Activated naive CD4-positive, alpha-beta T cell treated with anti-CD3 and anti-CD28 coated beads, Interleukin-2, amount 50 U/mL, for 72 hours (primary cell): ENCODE data around the gene RTN1. TPM values are rescaled to one million over a fixed set of nuclear protein-coding genes. Genes with fewer than 3 reads are reported as not detected.
A peak's percentile ranks its signal among the peaks of the same experiment; 100 is the strongest.
"Not testable (repeated sequence)": the region's sequence is repeated elsewhere in the genome, so short reads cannot be mapped to it uniquely, and the experiment has no call there.

Experiments
- ATAC-seq, 2 donors: fragments of 150-1000 bp; cut with Tn5 transposase; 2 replicates each; pipeline ENCODE4 v1.10.0; 2021; ENCODE audit warnings: mild to moderate bottlenecking in 2 of 2, moderate library complexity in 2 of 2
- DNase-seq, 2 donors: peaks; one replicate each; pipeline ENCODE4 v3.0.0; 2021 to 2022; ENCODE audit warnings: low spot score in 2 of 2
- H3K27ac Mint-ChIP-seq, 2 donors: one replicate each; pipeline ENCODE4 v1.8.0; 2022; ENCODE audit warnings: mild to moderate bottlenecking in 2 of 2, mixed read lengths in 2 of 2
- H3K36me3 Mint-ChIP-seq, 2 donors: one replicate each; pipeline ENCODE4 v1.8.0; 2022; ENCODE audit warnings: mixed read lengths in 2 of 2
- H3K9me3 Mint-ChIP-seq, 2 donors: one replicate each; pipeline ENCODE4 v1.8.0; 2022; ENCODE audit warnings: mixed read lengths in 2 of 2
- total RNA-seq, 2 donors: library from RNA; stranded (reverse); gene quantifications; one replicate each; pipeline ENCODE4 v1.2.3, GENCODE V29; 2022

The RTN1 gene
- total RNA-seq, 2 donors from 2014 or later = not detected

DNA sequence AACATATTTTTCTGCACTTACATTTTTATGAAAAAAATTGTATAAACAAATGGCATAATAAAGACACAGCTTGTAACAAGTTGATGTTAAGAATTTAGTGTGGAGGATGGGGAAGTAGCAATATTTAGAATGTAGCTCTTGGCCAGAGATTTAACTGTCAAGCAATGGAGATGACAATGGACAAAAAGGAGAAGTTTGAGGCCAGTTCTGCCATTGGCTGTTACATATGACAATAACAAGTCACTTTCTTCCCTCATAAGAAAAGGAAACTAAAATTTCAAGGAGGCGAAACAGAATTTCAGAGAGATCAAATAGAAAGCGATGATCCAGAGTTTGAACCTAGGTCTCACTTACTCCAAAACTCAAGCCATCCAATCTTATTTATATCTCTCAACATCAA is 171.1 kb downstream of the RTN1 start:
- Mint-ChIP-seq H3K36me3 (no peaks in the 10 kb centered on the region), H3K9me3 (peaks cover 4% of the 10 kb centered on the region in 2 donors), H3K27ac (no peak overlapping the region)
- no peak for DNase-seq
- no peak for ATAC-seq

DNA sequence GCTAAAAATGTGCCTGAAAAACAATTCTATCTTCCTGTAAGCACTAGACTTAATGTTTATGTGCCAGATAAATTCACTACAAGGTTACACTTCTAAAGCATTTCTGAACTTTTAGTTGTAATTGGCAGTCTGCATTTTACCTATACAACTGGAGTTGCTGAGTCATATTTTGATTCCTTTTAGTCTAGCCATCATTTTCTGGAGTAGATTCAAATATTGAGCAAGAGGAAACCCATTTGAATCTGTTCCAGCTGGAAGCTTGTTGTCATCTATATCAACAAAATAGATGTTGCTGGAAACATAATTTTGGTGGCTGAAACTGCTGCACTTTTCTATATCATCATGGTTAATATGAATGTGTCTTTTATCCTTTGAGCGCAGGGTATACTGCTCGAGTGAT is 171.8 kb downstream of the RTN1 start:
- no peak for ATAC-seq
- DNase-seq = no peak
- Mint-ChIP-seq H3K27ac (no peak overlapping the region), H3K36me3 (no peaks in the 10 kb centered on the region), H3K9me3 (peaks cover 4% of the 10 kb centered on the region in 2 donors)

DNA sequence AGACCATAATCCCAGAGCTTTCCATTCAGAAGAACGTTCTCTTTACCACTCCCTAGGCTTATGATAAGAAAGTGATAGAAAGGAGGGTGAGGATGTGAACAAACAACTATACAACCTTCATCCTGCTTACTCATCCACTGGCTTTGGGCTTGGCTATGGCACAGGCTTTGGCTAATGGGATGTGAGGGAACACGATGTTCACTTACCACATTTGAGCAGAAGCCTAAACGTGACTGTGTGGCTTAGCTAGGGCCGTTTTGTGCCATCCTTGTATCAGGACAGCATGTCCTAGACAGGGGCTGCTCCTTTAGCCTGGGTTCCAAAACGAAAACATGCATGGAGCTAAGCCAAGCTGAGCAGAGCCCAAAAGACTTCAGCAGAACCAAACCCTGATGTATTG is 175.4 kb downstream of the RTN1 start:
- H3K27ac Mint-ChIP-seq = no peak overlapping the region

DNA sequence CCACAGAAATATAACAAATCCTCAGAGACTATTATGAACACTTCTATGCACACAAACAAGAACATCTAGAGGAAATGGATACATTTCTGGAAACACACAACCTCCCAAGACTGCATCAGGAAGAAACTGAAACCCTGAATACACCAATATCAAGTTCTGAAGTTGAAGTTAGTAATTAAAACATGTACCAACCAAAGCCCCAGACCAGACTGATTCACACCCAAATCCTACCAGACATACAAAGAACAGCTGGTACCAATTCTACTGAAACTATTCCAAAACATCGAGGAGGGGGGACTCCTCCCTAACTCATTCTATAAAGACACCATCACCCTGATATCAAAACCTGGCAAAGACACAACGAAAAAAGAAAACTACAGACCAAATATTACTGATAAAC is 179.3 kb downstream of the RTN1 start:
- no peak for DNase-seq
- no peaks in the 10 kb centered on the region for H3K36me3 Mint-ChIP-seq
- H3K9me3 Mint-ChIP-seq = no peaks in the 10 kb centered on the region
- ATAC-seq = no peak
- H3K27ac Mint-ChIP-seq = no peak overlapping the region

More for the DNA sequence above, 175.4 kb downstream of the RTN1 start:
- DNase-seq = no peak
- H3K36me3 Mint-ChIP-seq = no peaks in the 10 kb centered on the region
- H3K9me3 Mint-ChIP-seq = no peaks in the 10 kb centered on the region
- ATAC-seq = no peak

DNA sequence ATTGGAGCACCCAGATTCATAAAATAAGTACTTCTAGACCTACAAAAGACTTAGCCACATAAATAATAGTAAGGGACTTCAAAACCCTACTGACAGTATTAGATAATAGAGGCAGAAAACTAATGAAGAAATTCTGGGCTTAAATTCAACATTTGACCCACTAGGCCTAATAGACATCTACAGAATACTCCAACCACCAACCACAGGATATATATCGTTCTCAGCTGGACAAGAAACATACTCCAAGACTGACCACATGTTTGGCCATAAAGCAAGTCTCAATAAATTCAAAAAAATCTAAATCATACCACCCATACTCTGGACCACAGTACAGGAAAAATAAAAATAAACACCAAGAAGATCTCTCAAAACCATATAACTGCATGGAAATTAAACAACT is 180.2 kb downstream of the RTN1 start:
- Mint-ChIP-seq H3K9me3 (no peaks in the 10 kb centered on the region), H3K36me3 (no peaks in the 10 kb centered on the region), H3K27ac (no peak overlapping the region)
- ATAC-seq (no peak), DNase-seq (no peak)

- peak in 1 of 2 donors; percentile 25 for DNase-seq
- Mint-ChIP-seq H3K36me3 (no peaks in the 10 kb centered on the region), H3K9me3 (no peaks in the 10 kb centered on the region), H3K27ac (no peak overlapping the region)
- peak; percentile 31 to 75 for ATAC-seq
These were observed 182.1 kb downstream of the RTN1 start for GRCh38 chr14:59688224-59689170.

DNA sequence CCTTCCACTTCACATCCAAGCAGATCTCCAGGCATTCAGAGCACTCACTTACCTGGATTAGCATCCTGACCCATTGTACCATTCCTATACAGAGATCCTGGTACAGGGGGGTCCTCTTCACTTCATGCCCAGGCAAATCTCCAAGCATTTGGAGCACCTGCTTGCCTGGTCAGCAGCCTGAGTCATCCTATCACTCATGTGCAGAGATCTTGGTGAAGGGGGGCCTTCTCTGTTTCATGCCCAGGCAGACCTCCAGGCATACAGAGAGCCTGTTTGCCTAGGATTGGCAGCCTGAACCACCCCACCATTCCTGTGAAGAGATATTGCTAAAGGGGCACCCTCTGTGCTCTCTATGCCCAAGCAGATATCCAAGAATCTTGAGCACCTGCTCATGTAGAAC is 182.9 kb downstream of the RTN1 start:
- H3K36me3 Mint-ChIP-seq = no peaks in the 10 kb centered on the region
- ATAC-seq = no peak
- no peak for DNase-seq
- H3K9me3 Mint-ChIP-seq = no peaks in the 10 kb centered on the region
- H3K27ac Mint-ChIP-seq = no peak overlapping the region

GRCh38 chr14:59679872-59680271 is 190.7 kb downstream of the RTN1 start:
- Mint-ChIP-seq H3K27ac (no peak overlapping the region), H3K9me3 (no peaks in the 10 kb centered on the region), H3K36me3 (no peaks in the 10 kb centered on the region)
- ATAC-seq (no peak), DNase-seq (no peak)

- ATAC-seq (no peak), DNase-seq (no peak)
- no peaks in the 10 kb centered on the region for H3K36me3 Mint-ChIP-seq
- no peak overlapping the region for H3K27ac Mint-ChIP-seq
- peaks cover 5 to 8% of the 10 kb centered on the region in 2 donors for H3K9me3 Mint-ChIP-seq
These were observed 192.2 kb downstream of the RTN1 start for GRCh38 chr14:59678352-59678751.

DNA sequence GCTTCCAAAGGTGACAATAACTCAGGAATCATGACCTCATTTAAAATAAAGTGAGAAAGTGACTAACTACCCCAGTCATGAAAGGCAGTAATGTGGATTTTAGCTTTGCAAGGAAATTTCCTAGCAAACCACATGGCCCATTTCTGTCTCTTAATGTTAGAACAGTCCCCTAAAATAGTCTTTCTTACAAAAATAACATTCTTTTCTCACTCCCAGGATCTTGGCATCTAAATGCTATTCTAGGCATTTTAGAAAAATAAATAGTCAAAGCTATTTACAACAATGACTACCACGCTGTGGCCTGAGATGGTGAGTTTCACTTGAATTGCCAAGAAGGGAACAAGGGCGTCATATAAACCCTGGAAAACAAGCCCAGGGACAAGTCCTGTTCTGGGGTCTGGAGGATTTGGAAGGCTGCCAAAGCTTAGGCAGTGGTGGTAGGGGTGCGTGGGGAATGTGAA is 192.8 kb downstream of the RTN1 start:
- ATAC-seq (no peak), DNase-seq (no peak)
- H3K36me3 Mint-ChIP-seq = no peaks in the 10 kb centered on the region
- peaks cover 5 to 8% of the 10 kb centered on the region in 2 donors for H3K9me3 Mint-ChIP-seq
- H3K27ac Mint-ChIP-seq = no peak overlapping the region

GRCh38 chr14:59675394-59675793 is 195.2 kb downstream of the RTN1 start:
- ATAC-seq = no peak
- H3K27ac Mint-ChIP-seq = no peak overlapping the region
- DNase-seq = no peak
- peaks cover 5 to 8% of the 10 kb centered on the region in 2 donors for H3K9me3 Mint-ChIP-seq
- no peaks in the 10 kb centered on the region for H3K36me3 Mint-ChIP-seq

- ATAC-seq (no peak), DNase-seq (no peak)
- H3K36me3 Mint-ChIP-seq = peaks cover 0 to 15% of the 10 kb centered on the region in 2 donors
- peaks cover 20% of the 10 kb centered on the region in 2 donors for H3K9me3 Mint-ChIP-seq
- no peak overlapping the region for H3K27ac Mint-ChIP-seq
These were observed 205.8 kb downstream of the RTN1 start for GRCh38 chr14:59664741-59665140.

DNA sequence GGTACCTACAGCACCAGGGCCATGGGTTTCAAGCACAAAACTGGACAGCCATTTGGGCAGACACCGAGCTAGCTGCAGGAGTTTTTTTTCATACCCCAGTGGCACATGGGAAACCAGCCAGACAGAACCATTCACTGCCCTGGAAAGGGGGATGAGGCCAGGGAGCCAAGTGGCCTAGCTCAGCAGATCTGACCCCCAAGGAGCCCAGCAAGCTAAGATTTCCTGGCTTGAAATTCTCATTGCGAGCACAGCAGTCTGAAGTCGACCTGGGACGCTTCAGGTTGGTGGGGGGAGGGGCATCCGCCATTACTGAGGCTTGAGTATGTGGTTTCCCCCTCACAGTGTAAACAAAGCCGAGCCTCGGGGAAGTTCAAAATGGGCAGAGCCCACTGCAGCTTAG is 212.8 kb downstream of the RTN1 start:
- no peak for ATAC-seq
- H3K36me3 Mint-ChIP-seq = peaks cover 4 to 6% of the 10 kb centered on the region in 2 donors
- H3K9me3 Mint-ChIP-seq = peaks cover 10 to 20% of the 10 kb centered on the region in 2 donors
- H3K27ac Mint-ChIP-seq = no peak overlapping the region
- DNase-seq = no peak

- ATAC-seq (no peak), DNase-seq (no peak)
- H3K36me3 Mint-ChIP-seq = peaks cover 6 to 12% of the 10 kb centered on the region in 2 donors
- peaks cover 10 to 26% of the 10 kb centered on the region in 2 donors for H3K9me3 Mint-ChIP-seq
- no peak overlapping the region for H3K27ac Mint-ChIP-seq
These were observed 214.1 kb downstream of the RTN1 start for GRCh38 chr14:59656473-59656872.

- ATAC-seq, DNase-seq, H3K27ac Mint-ChIP-seq: not testable (repeated sequence)
- peaks cover 6 to 12% of the 10 kb centered on the region in 2 donors for H3K36me3 Mint-ChIP-seq
- H3K9me3 Mint-ChIP-seq = peaks cover 5 to 21% of the 10 kb centered on the region in 2 donors
These were observed 216.4 kb downstream of the RTN1 start for GRCh38 chr14:59654131-59654530.

DNA sequence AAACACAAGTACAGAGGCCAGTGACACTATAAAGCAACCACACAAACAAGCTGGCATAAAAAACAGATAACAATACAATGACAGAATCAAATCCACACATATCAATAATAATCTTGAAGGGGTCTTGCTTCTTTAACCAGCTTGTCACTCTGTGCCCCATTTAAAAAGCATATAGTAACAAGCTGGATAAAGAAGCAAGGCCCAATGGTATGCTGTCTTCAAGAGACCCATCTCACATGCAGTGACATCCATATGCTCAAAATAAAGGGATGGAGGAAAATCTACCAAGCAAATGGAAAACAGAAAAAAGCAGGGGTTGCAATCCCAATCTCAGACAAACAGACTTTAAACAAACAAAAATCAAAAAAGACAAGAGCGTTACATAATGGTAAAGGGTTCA is 223.7 kb downstream of the RTN1 start:
- DNase-seq, ATAC-seq, H3K27ac Mint-ChIP-seq: not testable (repeated sequence)
- peaks cover 36 to 38% of the 10 kb centered on the region in 2 donors for H3K9me3 Mint-ChIP-seq
- H3K36me3 Mint-ChIP-seq = peaks cover 15 to 40% of the 10 kb centered on the region in 2 donors

GRCh38 chr14:59638885-59639284 is 231.7 kb downstream of the RTN1 start:
- DNase-seq (no peak), ATAC-seq (no peak)
- no peak overlapping the region for H3K27ac Mint-ChIP-seq
- H3K36me3 Mint-ChIP-seq = no peaks in the 10 kb centered on the region
- H3K9me3 Mint-ChIP-seq = peaks cover under 1 to 7% of the 10 kb centered on the region in 2 donors

GRCh38 chr14:59634617-59635016 is 236.0 kb downstream of the RTN1 start:
- Mint-ChIP-seq H3K9me3 (no peaks in the 10 kb centered on the region), H3K36me3 (no peaks in the 10 kb centered on the region), H3K27ac (peak overlapping the region in 1 of 2 donors; percentile 19)
- ATAC-seq (no peak), DNase-seq (no peak)
